ELR (cell line): ENCODE results near the gene TXNDC17.
A peak's percentile ranks its signal among the peaks of the same experiment; 100 is the strongest.
"Not testable (repeated sequence)": the region's sequence is repeated elsewhere in the genome, so short reads cannot be mapped to it uniquely, and the experiment has no call there.

ENCODE experiments used
- DNase-seq: peaks from one replicate; pipeline ENCODE4 v3.0.0-alpha.2; 2015; ENCODE audit warnings: low read depth

TXNDC17 gene

DNA sequence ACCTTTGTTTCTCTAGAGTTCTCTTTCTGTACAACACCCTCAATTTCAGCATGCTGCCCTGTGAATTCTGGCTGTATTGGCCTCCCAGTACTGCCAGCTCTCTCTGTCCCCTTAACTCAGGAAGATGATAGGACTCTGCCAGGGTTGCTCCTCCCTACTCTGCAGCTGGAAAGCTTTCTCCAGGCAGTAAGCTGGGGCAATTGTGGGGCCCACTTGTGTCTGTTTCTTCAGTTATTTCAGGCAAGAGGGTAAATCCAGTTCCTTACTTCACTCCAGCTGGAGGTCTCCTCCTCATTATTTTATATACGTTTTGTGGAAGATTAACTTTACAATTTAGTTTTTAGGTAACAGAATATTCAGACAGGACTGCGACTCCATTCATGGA lies 20.6 kb downstream of the TXNDC17 start:
- DNase-seq = no peak

DNA sequence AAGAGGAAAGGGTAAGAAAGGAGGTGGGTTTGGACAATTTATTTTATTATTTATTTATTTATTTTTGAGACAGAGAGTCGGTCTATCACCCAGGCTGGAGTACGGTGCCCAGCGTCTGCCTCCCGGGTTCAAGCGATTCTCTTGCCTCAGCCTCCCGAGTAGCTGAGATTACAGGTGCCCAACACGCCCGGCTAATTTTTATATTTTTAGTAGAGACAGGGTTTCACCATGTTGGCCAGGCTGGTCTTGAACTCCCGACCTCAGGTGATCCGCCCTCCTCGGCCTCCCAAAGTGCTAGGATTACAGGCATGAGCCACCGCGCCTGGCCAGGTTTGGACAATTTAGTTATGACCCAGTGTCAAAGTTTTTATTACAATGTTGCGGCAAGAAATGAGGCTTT lies 22.3 kb downstream of the TXNDC17 start:
- DNase-seq = not testable (repeated sequence)

DNA sequence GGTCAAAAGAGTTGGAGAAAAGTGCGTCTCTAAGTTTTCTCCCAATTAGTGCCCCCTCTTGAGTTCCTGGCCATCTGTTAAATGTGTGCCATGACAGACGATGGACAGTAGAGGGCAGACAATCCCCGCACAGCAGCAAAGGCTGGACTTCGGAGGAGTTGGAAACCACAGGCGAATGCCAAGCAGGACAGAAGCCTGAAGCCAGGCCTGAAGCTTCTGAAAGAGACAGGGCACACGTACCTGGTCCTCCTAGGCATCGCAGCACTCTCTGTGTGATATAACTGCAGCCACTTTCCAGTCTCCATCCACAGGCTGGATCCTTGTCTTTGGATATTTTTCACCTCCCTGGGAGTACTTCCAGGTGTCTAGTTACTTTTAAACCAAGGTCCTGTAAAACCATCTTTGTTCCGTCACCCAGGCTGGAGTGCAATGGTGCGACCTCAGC lies 25.2 kb downstream of the TXNDC17 start:
- peak; percentile 82 for DNase-seq

DNA sequence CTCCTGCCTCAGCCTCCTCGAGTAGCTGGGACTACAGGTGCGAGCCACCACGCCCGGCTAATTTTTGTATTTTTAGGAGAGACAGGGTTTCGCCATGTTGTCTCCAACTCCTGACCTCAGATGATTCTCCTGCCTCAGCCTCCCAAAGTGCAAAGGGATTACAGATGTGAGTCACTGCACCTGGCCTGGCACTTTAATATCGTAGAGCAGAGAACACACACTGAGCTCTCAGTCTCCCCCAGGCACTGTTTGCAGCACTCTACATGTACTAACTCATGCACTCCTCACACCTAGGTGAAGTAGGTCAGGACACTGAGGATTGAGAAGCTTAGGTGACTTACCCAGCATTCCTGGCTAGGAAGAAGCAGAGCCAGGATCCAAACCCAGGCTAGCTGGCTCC lies 25.7 kb downstream of the TXNDC17 start:
- no peak for DNase-seq

GRCh38 chr17:6667516-6667915 lies 26.7 kb downstream of the TXNDC17 start:
- DNase-seq = no peak

- DNase-seq = no peak
Measured at GRCh38 chr17:6668219-6668618, 27.4 kb downstream of the TXNDC17 start.

- no peak for DNase-seq
Measured at GRCh38 chr17:6668727-6669425, 28.0 kb downstream of the TXNDC17 start.

- no peak for DNase-seq
Measured at GRCh38 chr17:6669479-6670212, 28.8 kb downstream of the TXNDC17 start.

- DNase-seq = no peak
Measured at GRCh38 chr17:6670571-6670970, 29.7 kb downstream of the TXNDC17 start.

- DNase-seq = no peak
Measured at GRCh38 chr17:6670999-6671398, 30.1 kb downstream of the TXNDC17 start.

- DNase-seq = no peak
Measured at GRCh38 chr17:6671431-6671830, 30.6 kb downstream of the TXNDC17 start.

- no peak for DNase-seq
Measured at GRCh38 chr17:6674586-6674985, 33.7 kb downstream of the TXNDC17 start.

DNA sequence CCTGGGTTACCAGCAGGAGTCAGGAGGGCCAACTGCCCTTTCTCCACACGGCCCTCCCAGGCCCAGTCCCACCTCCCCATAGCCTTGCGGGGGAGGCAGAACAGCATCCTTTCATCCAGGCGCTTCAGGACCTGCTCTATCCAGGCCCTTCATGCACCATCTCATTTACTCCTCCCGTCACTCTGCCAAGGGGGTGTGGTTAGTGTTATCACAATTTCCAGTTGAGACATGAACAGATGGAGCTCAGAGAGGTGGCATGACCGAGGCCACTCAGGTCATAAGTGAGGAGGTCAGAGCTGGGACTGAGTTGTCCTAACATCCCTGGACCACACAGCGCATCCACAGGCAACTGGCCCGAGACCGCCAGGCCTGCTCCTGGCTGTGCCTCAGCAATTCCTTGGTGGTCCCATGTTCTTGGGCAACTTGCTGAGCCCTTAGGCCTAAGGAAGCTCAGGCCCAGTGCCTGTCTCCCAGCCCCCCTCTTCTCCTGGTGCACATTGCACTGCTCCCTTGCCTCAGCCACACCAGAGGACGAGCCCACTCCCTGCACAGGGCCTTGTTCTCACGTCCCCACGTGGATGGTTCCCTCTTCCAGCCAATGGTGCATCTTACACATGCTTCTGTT lies 34.5 kb downstream of the TXNDC17 start:
- DNase-seq = no peak

GRCh38 chr17:6676802-6677157 lies 35.9 kb downstream of the TXNDC17 start:
- DNase-seq = no peak

DNA sequence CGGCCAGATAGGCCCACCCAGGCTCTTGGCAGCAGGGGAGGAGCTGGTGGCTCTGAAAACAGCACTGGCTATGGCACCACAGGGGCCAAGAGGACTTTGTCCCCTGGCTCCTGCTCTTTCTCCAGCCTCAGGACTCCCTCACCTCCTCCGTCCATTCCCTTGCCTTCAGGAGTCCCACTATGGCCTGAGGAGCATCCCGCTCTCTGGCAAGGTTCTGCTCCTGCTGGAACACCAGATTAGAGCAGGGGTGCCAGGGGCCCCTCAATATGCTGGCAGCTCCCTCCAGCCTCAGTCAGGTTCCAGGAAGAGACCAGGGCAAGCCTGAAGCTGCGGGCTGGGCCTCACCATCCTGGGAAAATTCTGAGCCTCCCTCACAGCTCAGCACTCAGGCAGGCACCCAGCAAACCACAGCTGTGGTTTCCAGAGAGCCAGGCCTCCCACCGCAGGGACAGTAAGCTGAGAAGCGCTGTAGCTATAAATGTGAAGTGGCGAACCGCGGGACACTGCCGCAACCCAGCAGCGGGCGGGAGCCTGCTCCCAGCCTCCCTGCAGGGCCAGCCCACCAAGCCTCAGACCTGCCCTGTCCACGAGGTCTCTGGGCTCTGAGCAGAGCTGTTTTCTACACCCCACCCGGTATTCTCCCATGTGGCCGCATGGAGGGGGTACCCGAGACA lies 36.4 kb downstream of the TXNDC17 start:
- DNase-seq = peak; percentile 48

- no peak for DNase-seq
Measured at GRCh38 chr17:6677946-6678345, 37.1 kb downstream of the TXNDC17 start.

DNA sequence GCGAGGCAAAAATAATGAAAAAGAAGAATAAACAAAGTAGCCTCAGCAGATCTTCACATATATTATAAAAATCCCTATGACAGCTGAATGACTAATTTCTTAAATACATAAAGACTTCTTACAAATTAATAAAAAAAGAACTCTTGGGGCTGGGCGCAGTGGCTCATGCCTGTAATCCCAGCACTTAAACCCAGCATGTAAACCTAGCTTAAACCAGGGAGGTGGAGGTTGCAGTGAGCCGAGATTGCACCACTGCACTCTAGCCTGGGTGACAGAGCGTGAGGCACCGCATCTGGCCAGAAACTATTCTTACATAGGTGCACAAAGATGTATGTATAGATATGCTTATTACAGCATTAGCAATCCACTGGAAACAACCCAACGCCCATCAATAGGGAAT lies 38.4 kb downstream of the TXNDC17 start:
- DNase-seq = no peak

DNA sequence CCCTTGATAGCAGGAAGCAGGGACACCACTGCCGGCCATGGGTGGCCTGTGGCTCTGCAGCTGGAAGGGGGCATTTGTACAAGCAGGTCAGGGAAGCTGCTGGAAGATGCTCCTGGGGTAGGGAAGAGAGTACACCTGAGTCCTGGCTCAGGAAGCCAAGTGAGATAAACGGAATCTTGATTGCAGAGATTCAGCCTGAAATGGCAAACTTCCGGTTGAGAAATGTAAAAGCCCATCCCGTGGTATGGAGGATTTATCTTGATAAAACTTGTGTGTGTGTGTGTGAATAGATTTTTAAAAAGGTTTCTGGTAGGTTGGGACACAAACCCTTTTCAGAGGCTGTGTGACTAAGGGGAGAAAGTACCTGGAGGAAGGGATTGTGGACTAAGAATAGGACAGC lies 40.3 kb downstream of the TXNDC17 start:
- no peak for DNase-seq

DNA sequence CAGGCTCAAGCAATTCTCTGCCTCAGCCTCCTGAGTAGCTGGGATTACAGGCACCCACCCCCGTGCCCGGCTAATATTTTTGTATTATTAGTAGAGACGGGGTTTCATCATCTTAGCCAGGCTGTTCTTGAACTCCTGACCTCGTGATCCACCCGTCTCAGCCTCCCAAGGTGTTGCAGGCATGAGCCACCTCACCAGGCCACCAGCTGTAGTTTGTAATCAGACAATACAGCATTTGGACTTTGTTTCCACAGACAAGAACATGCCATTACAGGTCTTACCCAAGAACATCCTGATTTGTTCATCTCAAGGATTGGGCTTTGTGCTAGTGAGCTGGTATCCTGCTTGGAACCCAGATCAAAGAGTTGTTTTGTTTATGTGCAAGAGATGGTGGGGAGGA lies 40.8 kb downstream of the TXNDC17 start:
- DNase-seq = no peak

- no peak for DNase-seq
Measured at GRCh38 chr17:6682339-6682738, 41.5 kb downstream of the TXNDC17 start.

DNA sequence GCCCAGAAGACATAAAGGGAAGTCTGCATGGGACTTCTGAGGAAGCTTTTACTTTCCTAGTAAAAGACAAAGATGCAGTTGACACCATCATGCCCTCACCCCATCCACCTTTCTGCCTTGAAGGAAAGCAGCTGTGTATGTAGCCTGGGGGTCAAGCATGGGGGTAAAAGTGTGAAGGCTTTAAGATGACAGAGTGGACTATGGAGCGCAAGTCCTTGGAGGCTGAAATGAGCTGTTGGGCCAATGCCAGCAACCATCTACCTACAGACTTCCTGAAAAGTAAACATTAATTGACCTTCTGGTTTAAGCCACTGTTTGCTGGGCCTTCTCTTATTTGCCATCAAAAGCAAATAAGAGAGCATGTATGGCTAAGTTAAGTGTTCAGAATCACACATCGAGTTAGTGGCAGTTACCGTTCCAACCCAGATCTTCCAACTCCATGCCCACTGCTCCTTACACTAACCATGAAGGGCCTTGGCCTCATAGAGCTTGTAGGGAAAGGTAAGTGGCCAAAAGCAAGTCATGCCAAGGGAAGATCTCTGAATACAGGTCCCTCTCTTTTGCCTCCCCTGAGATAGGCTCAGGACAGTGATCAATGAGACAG lies 42.3 kb downstream of the TXNDC17 start:
- no peak for DNase-seq

- DNase-seq = no peak
Measured at GRCh38 chr17:6683730-6684459, 43.0 kb downstream of the TXNDC17 start.
